ENCODE results near the gene UBE2I. TPM values are rescaled to one million over a fixed set of nuclear protein-coding genes. Genes with fewer than 3 reads are reported as not detected.

Gene UBE2I
- total RNA-seq, 1 donor from 2014 or later: 143 TPM

GRCh38 chr16:1361685-1362360 lies 52.4 kb downstream of the UBE2I start:
- H3K27ac ChIP-seq (ENCODE audit: low read depth, low read length): no peak overlapping the region
- H3K27me3 Mint-ChIP-seq (ENCODE audit: low read depth, unreplicated experiment): no peaks in the 10 kb centered on the region
- DNase-seq (ENCODE audit: low read depth) (no peak), FAIRE-seq (no peak)
- H3K27ac Mint-ChIP-seq (ENCODE audit: unreplicated experiment): no peak overlapping the region
- H3K9me3 Mint-ChIP-seq (ENCODE audit: unreplicated experiment): no peaks in the 10 kb centered on the region
- no peak overlapping the region for H3K9ac ChIP-seq (ENCODE audit: low read length)
- H3K4me2 ChIP-seq (ENCODE audit: low read length): no peak overlapping the region
- peaks cover 7% of the 10 kb centered on the region for H3K36me3 ChIP-seq (ENCODE audit: insufficient read depth, low read length)
- H2AFZ ChIP-seq (ENCODE audit: low read depth, low read length): no peak overlapping the region
- H3K4me3 ChIP-seq (ENCODE audit: insufficient read depth, low read depth, low read length): no peak overlapping the region
- no peaks in the 10 kb centered on the region for H3K27me3 ChIP-seq (ENCODE audit: insufficient read depth, low read length)
- no peaks in the 10 kb centered on the region for H3K9me3 ChIP-seq (ENCODE audit: insufficient read depth, low read depth, low read length)
- H3K4me1 Mint-ChIP-seq (ENCODE audit: low read depth, unreplicated experiment): peaks cover 3% of the 10 kb centered on the region
- H3K36me3 Mint-ChIP-seq (ENCODE audit: low read depth, unreplicated experiment): peaks cover 2% of the 10 kb centered on the region
- peaks cover 61% of the 10 kb centered on the region for H4K20me1 ChIP-seq (ENCODE audit: insufficient read depth, low read length)
- TF ChIP-seq EZH2 (IDR thresholded peaks at IDR 0.05; ENCODE audit: insufficient read depth, low read length) (no peak), CTCF (IDR thresholded peaks at IDR 0.05; ENCODE audit: insufficient read depth, low read depth, low read length) (no peak)
- no peak overlapping the region for H3K4me3 Mint-ChIP-seq (ENCODE audit: unreplicated experiment)
- peaks cover 52% of the 10 kb centered on the region for H3K79me2 ChIP-seq (ENCODE audit: insufficient read depth, low read length)
- H3K4me1 ChIP-seq (ENCODE audit: insufficient read depth, low read length): no peaks in the 10 kb centered on the region

DNA sequence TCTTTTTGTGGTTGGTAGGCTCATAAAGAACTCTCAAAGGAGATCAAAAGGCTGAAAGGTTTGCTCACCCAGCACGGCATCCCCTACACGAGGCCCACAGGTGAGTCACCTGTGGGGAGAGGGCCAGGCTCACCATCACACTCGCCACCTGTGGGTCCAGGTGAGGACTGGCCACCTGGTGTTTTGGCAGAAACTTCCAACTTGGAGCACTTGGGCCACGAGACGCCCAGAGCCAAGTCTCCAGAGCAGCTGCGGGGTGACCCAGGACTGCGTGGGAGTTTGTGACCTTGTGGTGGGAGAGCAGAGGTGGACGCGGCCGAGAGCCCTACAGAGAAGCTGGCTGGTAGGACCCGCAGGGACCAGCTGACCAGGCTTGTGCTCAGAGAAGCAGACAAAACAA lies 53.4 kb downstream of the UBE2I start:
- TF ChIP-seq EZH2 (IDR thresholded peaks at IDR 0.05; ENCODE audit: insufficient read depth, low read length) (no peak), CTCF (IDR thresholded peaks at IDR 0.05; ENCODE audit: insufficient read depth, low read depth, low read length) (no peak)
- no peaks in the 10 kb centered on the region for H3K27me3 Mint-ChIP-seq (ENCODE audit: low read depth, unreplicated experiment)

DNA sequence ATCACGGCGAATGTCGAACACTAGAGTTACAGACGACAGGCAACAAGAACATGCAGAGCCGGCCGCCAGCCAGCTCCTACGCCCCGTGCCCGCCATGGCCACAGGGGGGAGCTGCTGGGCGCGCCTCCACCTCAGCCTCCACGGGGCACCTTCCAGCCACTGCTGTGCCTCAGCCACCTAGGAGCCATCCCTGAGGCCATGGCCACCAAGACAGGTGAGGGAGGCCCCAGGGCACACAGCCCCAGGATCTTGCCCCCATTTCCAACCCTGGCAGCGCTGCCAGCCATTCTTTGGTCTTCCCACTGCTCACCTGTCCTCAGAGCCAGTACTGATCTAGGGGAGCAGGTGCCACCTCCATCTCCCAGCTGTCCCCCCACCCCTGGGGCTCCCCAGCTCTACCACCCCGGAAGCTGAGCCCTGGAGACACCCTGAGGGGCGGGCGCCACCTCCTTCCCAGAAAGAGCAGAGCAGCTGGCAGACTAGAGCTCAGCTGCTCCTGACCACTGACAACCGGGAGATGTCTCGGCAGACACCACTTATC lies 54.1 kb downstream of the UBE2I start:
- Histone ChIP-seq H2AFZ (ENCODE audit: low read depth, low read length) (no peak overlapping the region), H4K20me1 (ENCODE audit: insufficient read depth, low read length) (peaks cover 49% of the 10 kb centered on the region), H3K27ac (ENCODE audit: low read depth, low read length) (no peak overlapping the region), H3K9ac (ENCODE audit: low read length) (no peak overlapping the region), H3K4me1 (ENCODE audit: insufficient read depth, low read length) (no peaks in the 10 kb centered on the region), H3K4me3 (ENCODE audit: insufficient read depth, low read depth, low read length) (no peak overlapping the region), H3K27me3 (ENCODE audit: insufficient read depth, low read length) (no peaks in the 10 kb centered on the region), H3K4me2 (ENCODE audit: low read length) (no peak overlapping the region), H3K79me2 (ENCODE audit: insufficient read depth, low read length) (peaks cover 38% of the 10 kb centered on the region), H3K9me3 (ENCODE audit: insufficient read depth, low read depth, low read length) (no peaks in the 10 kb centered on the region), H3K36me3 (ENCODE audit: insufficient read depth, low read length) (peaks cover 7% of the 10 kb centered on the region)
- H3K4me3 Mint-ChIP-seq (ENCODE audit: unreplicated experiment): no peak overlapping the region
- FAIRE-seq: no peak
- no peak overlapping the region for H3K27ac Mint-ChIP-seq (ENCODE audit: unreplicated experiment)
- H3K9me3 Mint-ChIP-seq (ENCODE audit: unreplicated experiment): no peaks in the 10 kb centered on the region
- no peaks in the 10 kb centered on the region for H3K27me3 Mint-ChIP-seq (ENCODE audit: low read depth, unreplicated experiment)
- no peak for TF ChIP-seq CTCF (IDR thresholded peaks at IDR 0.05; ENCODE audit: insufficient read depth, low read depth, low read length)
- TF ChIP-seq EZH2 (IDR thresholded peaks at IDR 0.05; ENCODE audit: insufficient read depth, low read length): no peak
- peaks cover 2% of the 10 kb centered on the region for H3K36me3 Mint-ChIP-seq (ENCODE audit: low read depth, unreplicated experiment)
- no peak for DNase-seq (ENCODE audit: low read depth)
- no peaks in the 10 kb centered on the region for H3K4me1 Mint-ChIP-seq (ENCODE audit: low read depth, unreplicated experiment)

More for the DNA sequence above, 53.4 kb downstream of the UBE2I start:
- Histone ChIP-seq H3K79me2 (ENCODE audit: insufficient read depth, low read length) (peaks cover 46% of the 10 kb centered on the region), H3K4me2 (ENCODE audit: low read length) (no peak overlapping the region), H4K20me1 (ENCODE audit: insufficient read depth, low read length) (peaks cover 56% of the 10 kb centered on the region), H3K9ac (ENCODE audit: low read length) (no peak overlapping the region), H3K36me3 (ENCODE audit: insufficient read depth, low read length) (peaks cover 7% of the 10 kb centered on the region), H3K9me3 (ENCODE audit: insufficient read depth, low read depth, low read length) (no peaks in the 10 kb centered on the region), H3K27me3 (ENCODE audit: insufficient read depth, low read length) (no peaks in the 10 kb centered on the region), H3K4me1 (ENCODE audit: insufficient read depth, low read length) (no peaks in the 10 kb centered on the region), H3K4me3 (ENCODE audit: insufficient read depth, low read depth, low read length) (no peak overlapping the region), H3K27ac (ENCODE audit: low read depth, low read length) (no peak overlapping the region), H2AFZ (ENCODE audit: low read depth, low read length) (no peak overlapping the region)
- Mint-ChIP-seq H3K4me1 (ENCODE audit: low read depth, unreplicated experiment) (peaks cover 3% of the 10 kb centered on the region), H3K4me3 (ENCODE audit: unreplicated experiment) (no peak overlapping the region), H3K27ac (ENCODE audit: unreplicated experiment) (no peak overlapping the region), H3K9me3 (ENCODE audit: unreplicated experiment) (no peaks in the 10 kb centered on the region), H3K36me3 (ENCODE audit: low read depth, unreplicated experiment) (peaks cover 2% of the 10 kb centered on the region)
- FAIRE-seq (no peak), DNase-seq (ENCODE audit: low read depth) (no peak)
